ENCODE results near the gene LEKR1.
A peak's percentile ranks its signal among the peaks of the same experiment; 100 is the strongest.
"Not testable (repeated sequence)": the region's sequence is repeated elsewhere in the genome, so short reads cannot be mapped to it uniquely, and the experiment has no call there.

LEKR1 gene

GRCh38 chr3:156826144-156826895 lies at the start of gene LEKR1:
Gene LEKR1 (plus strand): TSS chr3:156826353. CDS start chr3:156829330, 2,977 bp downstream.
- peak; percentile 87 for DNase-seq

- no peak for DNase-seq
These were observed 49.3 kb upstream of the LEKR1 start for GRCh38 chr3:156776871-156777270.

- peak; percentile 27 for DNase-seq
These were observed 44.6 kb upstream of the LEKR1 start for GRCh38 chr3:156781310-156782230.

GRCh38 chr3:156782319-156782718 lies 43.8 kb upstream of the LEKR1 start:
- no peak for DNase-seq

- DNase-seq = no peak
These were observed 43.2 kb upstream of the LEKR1 start for GRCh38 chr3:156782921-156783320.

- no peak for DNase-seq
These were observed 39.2 kb upstream of the LEKR1 start for GRCh38 chr3:156787001-156787400.

GRCh38 chr3:156787926-156788663 lies 38.1 kb upstream of the LEKR1 start:
- peak; percentile 39 for DNase-seq

GRCh38 chr3:156788846-156789245 lies 37.3 kb upstream of the LEKR1 start:
- DNase-seq = no peak

GRCh38 chr3:156790156-156790555 lies 36.0 kb upstream of the LEKR1 start:
- no peak for DNase-seq

GRCh38 chr3:156792114-156792513 lies 34.0 kb upstream of the LEKR1 start:
- no peak for DNase-seq

GRCh38 chr3:156792536-156792935 lies 33.6 kb upstream of the LEKR1 start:
- no peak for DNase-seq

GRCh38 chr3:156792945-156793344 lies 33.2 kb upstream of the LEKR1 start:
- DNase-seq = no peak

- DNase-seq = no peak
These were observed 32.8 kb upstream of the LEKR1 start for GRCh38 chr3:156793400-156793799.

GRCh38 chr3:156793851-156794250 lies 32.3 kb upstream of the LEKR1 start:
- DNase-seq = no peak

- DNase-seq = peak; percentile 69
These were observed 30.2 kb upstream of the LEKR1 start for GRCh38 chr3:156795890-156796481.

- DNase-seq = no peak
These were observed 28.8 kb upstream of the LEKR1 start for GRCh38 chr3:156797368-156797767.

GRCh38 chr3:156800287-156800686 lies 25.9 kb upstream of the LEKR1 start:
- DNase-seq = not testable (repeated sequence)

GRCh38 chr3:156801746-156802145 lies 24.4 kb upstream of the LEKR1 start:
- no peak for DNase-seq

- no peak for DNase-seq
These were observed 23.1 kb upstream of the LEKR1 start for GRCh38 chr3:156802821-156803606.

GRCh38 chr3:156803952-156804741 lies 22.0 kb upstream of the LEKR1 start:
- no peak for DNase-seq

GRCh38 chr3:156806698-156807097 lies 19.5 kb upstream of the LEKR1 start:
- no peak for DNase-seq
